DOHH2 (cell line): Measurements from ENCODE around the gene EPB41L1.

Source experiments
- H3F3A ChIP-seq: fragments of 200-600 bp; sonication (generic), shearing (Covaris generic); 2 replicates; pipeline ENCODE4 v1.6.0; 2016; ENCODE audit warnings: antibody characterized with exemption, mild to moderate bottlenecking; ENCODE audit not compliant: control insufficient read depth, insufficient read depth
- H3K27ac ChIP-seq: fragments of 200-600 bp; sonication (generic); 2 replicates; pipeline ENCODE4 v1.5.1; 2014; ENCODE audit warnings: low read depth, mild to moderate bottlenecking, low read length, moderate library complexity
- H3K27me3 ChIP-seq: fragments of 200-600 bp; sonication (generic); 2 replicates; pipeline ENCODE4 v1.6.1; 2014; ENCODE audit warnings: mild to moderate bottlenecking, low read length, mixed read lengths; ENCODE audit not compliant: control insufficient read depth
- H3K36me3 ChIP-seq: fragments of 200-600 bp; sonication (generic); 2 replicates; pipeline ENCODE4 v1.6.1; 2014; ENCODE audit warnings: mild to moderate bottlenecking, low read length, moderate library complexity, mixed read lengths; ENCODE audit not compliant: control insufficient read depth
- H3K4me1 ChIP-seq: fragments of 200-600 bp; sonication (generic); 2 replicates; pipeline ENCODE4 v1.6.1; 2014; ENCODE audit warnings: mild to moderate bottlenecking, low read length, mixed read lengths; ENCODE audit not compliant: control insufficient read depth
- H3K4me2 ChIP-seq: fragments of 200-600 bp; sonication (generic); 2 replicates; pipeline ENCODE4 v1.6.0; 2014; ENCODE audit warnings: mild to moderate bottlenecking, low read length, moderate library complexity
- H3K4me3 ChIP-seq: fragments of 200-600 bp; sonication (generic); 2 replicates; pipeline ENCODE4 v1.5.1; 2014; ENCODE audit warnings: mild to moderate bottlenecking, low read length, mixed read lengths
- H3K79me2 ChIP-seq: fragments of 200-600 bp; sonication (generic); 2 replicates; pipeline ENCODE4 v1.6.1; 2014; ENCODE audit warnings: mild to moderate bottlenecking, low read length, mixed read lengths; ENCODE audit not compliant: control insufficient read depth
- H3K9me2 ChIP-seq: fragments of 200-600 bp; sonication (generic); replicated peaks from 2 replicates; pipeline ENCODE4 v1.6.1; 2014; ENCODE audit warnings: mild to moderate bottlenecking, low read length, mixed read lengths; ENCODE audit not compliant: control insufficient read depth
- H3K9me3 ChIP-seq: fragments of 200-600 bp; sonication (generic); 2 replicates; pipeline ENCODE4 v1.6.1; 2014; ENCODE audit warnings: antibody characterized with exemption, low read length, mixed read lengths; ENCODE audit not compliant: control insufficient read depth, insufficient read depth
- H4K20me1 ChIP-seq: fragments of 200-600 bp; sonication (generic); 2 replicates; pipeline ENCODE4 v1.6.0; 2014; ENCODE audit warnings: low read depth, mild to moderate bottlenecking, antibody characterized with exemption, low read length, moderate library complexity; ENCODE audit not compliant: control insufficient read depth, insufficient read depth
- CTCF ChIP-seq: fragments of 200-600 bp; sonication (generic); IDR thresholded peaks from one replicate; pipeline ENCODE4 v1.5.1; 2014; ENCODE audit warnings: antibody characterized with exemption, mild to moderate bottlenecking, low read depth, low read length; ENCODE audit not compliant: poor library complexity, severe bottlenecking
- EZH2phosphoT487 ChIP-seq: fragments of 200-600 bp; sonication (generic); IDR thresholded peaks from 2 replicates; pipeline ENCODE4 v1.6.1; 2017; ENCODE audit warnings: borderline replicate concordance, mild to moderate bottlenecking, antibody characterized with exemption, low read length, moderate library complexity, mixed read lengths

The EPB41L1 gene

DNA sequence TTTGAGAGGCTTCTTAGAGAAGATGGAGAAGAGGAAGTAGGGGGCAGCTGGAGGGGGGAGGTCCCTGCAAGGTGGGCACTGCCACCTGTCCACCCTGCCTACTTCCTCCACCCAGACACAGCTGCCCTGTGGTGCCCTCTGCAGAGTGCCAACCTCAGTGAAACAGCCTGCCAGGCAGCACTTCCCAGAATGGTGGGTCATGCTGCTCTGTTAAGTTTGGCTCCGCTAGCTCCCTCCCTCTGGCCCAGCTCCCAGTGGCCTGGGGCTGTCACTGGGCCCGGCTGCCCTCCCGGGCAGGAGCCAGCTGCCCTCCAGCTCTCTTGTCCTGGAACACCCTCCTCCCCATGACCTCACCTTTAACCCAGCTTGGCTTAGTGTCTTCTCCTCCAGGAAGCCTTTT lies 5.1 kb upstream of the EPB41L1 start:
- TF ChIP-seq CTCF (no peak), EZH2phosphoT487 (no peak)
- Histone ChIP-seq H3K36me3 (no peaks in the 10 kb centered on the region), H3K27me3 (peaks cover 22% of the 10 kb centered on the region), H3K27ac (no peak overlapping the region), H3K9me3 (no peaks in the 10 kb centered on the region), H4K20me1 (0 out of 2 replicates have a peak, but pooled peaks cover 2% of the 10 kb centered on the region), H3K9me2 (no peaks in the 10 kb centered on the region), H3K4me2 (no peak overlapping the region), H3K4me3 (no peak overlapping the region), H3F3A (no peaks in the 10 kb centered on the region), H3K4me1 (peaks cover 35% of the 10 kb centered on the region), H3K79me2 (no peaks in the 10 kb centered on the region)

- peaks cover 29% of the 10 kb centered on the region for H3K4me1 ChIP-seq
- H3K9me2 ChIP-seq = no peaks in the 10 kb centered on the region
- no peak for TF ChIP-seq EZH2phosphoT487
- TF ChIP-seq CTCF = no peak
- H3K9me3 ChIP-seq = no peaks in the 10 kb centered on the region
- H3K27me3 ChIP-seq = peaks cover 31% of the 10 kb centered on the region
- no peaks in the 10 kb centered on the region for H3K36me3 ChIP-seq
- H3K79me2 ChIP-seq = no peaks in the 10 kb centered on the region
- no peak overlapping the region for H3K4me3 ChIP-seq
- H3K4me2 ChIP-seq = no peak overlapping the region
- no peaks in the 10 kb centered on the region for H3F3A ChIP-seq
- 0 out of 2 replicates have a peak, but pooled peaks cover 2% of the 10 kb centered on the region for H4K20me1 ChIP-seq
- H3K27ac ChIP-seq = no peak overlapping the region
Observed at GRCh38 chr20:36150489-36150846, 4.1 kb upstream of the EPB41L1 start.

DNA sequence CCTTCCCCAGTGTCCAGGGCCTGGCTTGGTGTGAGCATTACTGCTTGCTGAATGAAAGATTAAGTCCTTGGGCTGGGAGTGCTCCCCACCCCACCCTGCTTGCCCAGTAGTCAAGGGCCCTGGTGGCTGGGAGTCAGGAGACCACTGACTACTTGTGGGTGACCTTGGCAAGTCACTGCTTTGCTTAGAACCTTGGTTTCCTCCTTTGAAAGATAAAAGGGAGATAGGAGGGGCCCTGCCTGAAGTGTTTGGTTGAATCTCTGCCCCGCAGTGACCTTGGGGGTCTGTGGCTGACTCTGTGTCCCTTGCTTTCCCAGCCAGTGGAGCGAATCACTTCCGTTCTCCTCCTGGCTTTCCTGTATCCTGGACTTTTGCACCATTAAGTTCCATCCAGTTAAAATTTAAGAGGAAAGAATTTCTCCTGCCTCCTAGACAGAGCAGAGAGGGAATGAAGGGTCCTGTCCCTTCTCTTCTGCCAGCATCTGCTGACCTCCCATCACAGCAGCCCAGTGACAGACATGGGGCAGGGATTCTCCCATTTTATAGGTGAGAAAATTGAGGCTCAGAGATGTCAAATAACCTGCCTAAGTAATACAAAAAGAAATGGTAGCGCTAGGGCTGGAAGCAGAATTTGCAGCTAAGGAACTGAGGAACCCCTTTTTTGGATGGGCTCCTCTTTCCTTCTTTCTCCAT lies 3.5 kb upstream of the EPB41L1 start:
- H4K20me1 ChIP-seq = 0 out of 2 replicates have a peak, but pooled peaks cover 2% of the 10 kb centered on the region
- H3K36me3 ChIP-seq = no peaks in the 10 kb centered on the region
- H3K9me2 ChIP-seq = no peaks in the 10 kb centered on the region
- no peaks in the 10 kb centered on the region for H3F3A ChIP-seq
- H3K4me3 ChIP-seq = no peak overlapping the region
- no peaks in the 10 kb centered on the region for H3K9me3 ChIP-seq
- H3K27ac ChIP-seq = no peak overlapping the region
- peaks cover 24% of the 10 kb centered on the region for H3K4me1 ChIP-seq
- H3K27me3 ChIP-seq = peaks cover 36% of the 10 kb centered on the region
- TF ChIP-seq CTCF (no peak), EZH2phosphoT487 (no peak)
- H3K4me2 ChIP-seq = no peak overlapping the region
- no peaks in the 10 kb centered on the region for H3K79me2 ChIP-seq
